DMS114 treated with DMSO at 0.1 percent for 48 hours (cell line): ENCODE results near the gene HELQ.
"Not testable (repeated sequence)": the region's sequence is repeated elsewhere in the genome, so short reads cannot be mapped to it uniquely, and the experiment has no call there.

Experiments used
- DNase-seq: peaks from one replicate; lab custom pipeline; 2025; ENCODE audit not compliant: unreplicated experiment; lab: John Stamatoyannopoulos, UW

HELQ gene

GRCh38 chr4:83440148-83440814 lies 15.3 kb downstream of the HELQ start:
- DNase-seq: no peak

GRCh38 chr4:83438719-83439118 lies 16.9 kb downstream of the HELQ start:
- no peak for DNase-seq

GRCh38 chr4:83436680-83437079 lies 18.9 kb downstream of the HELQ start:
- no peak for DNase-seq

GRCh38 chr4:83431200-83431599 lies 24.4 kb downstream of the HELQ start:
- DNase-seq: no peak

GRCh38 chr4:83418211-83418610 lies 37.4 kb downstream of the HELQ start:
- no peak for DNase-seq

- no peak for DNase-seq
Measured at GRCh38 chr4:83417566-83417965, 38.1 kb downstream of the HELQ start.

GRCh38 chr4:83413676-83414075 lies 41.9 kb downstream of the HELQ start:
- DNase-seq: no peak

GRCh38 chr4:83408908-83409307 lies 46.7 kb downstream of the HELQ start:
- DNase-seq: no peak

GRCh38 chr4:83405844-83406816 lies 49.5 kb downstream of the HELQ start:
- no peak for DNase-seq

GRCh38 chr4:83398158-83398557 lies 57.5 kb downstream of the HELQ start:
- not testable (repeated sequence) for DNase-seq

GRCh38 chr4:83393908-83394307 lies 61.7 kb downstream of the HELQ start:
- DNase-seq: no peak

GRCh38 chr4:83392562-83392961 lies 63.1 kb downstream of the HELQ start:
- DNase-seq: no peak

GRCh38 chr4:83390944-83391343 lies 64.7 kb downstream of the HELQ start:
- DNase-seq: no peak

GRCh38 chr4:83389756-83390505 lies 65.7 kb downstream of the HELQ start:
- no peak for DNase-seq

GRCh38 chr4:83389037-83389720 lies 66.4 kb downstream of the HELQ start:
- no peak for DNase-seq

GRCh38 chr4:83388313-83388676 lies 67.3 kb downstream of the HELQ start:
- DNase-seq: no peak

- no peak for DNase-seq
Measured at GRCh38 chr4:83387476-83388312, 67.9 kb downstream of the HELQ start.

- DNase-seq: no peak
Measured at GRCh38 chr4:83387012-83387411, 68.6 kb downstream of the HELQ start.

GRCh38 chr4:83382850-83383249 lies 72.8 kb downstream of the HELQ start:
- DNase-seq: no peak

GRCh38 chr4:83381173-83381572 lies 74.5 kb downstream of the HELQ start:
- DNase-seq: no peak
